Liver (tissue), 3 donors: ENCODE measurements around the gene BBS5.
"Not testable (repeated sequence)": the region's sequence is repeated elsewhere in the genome, so short reads cannot be mapped to it uniquely, and the experiment has no call there.

Experiments
- EGR1 ChIP-seq, 2 donors: IDR thresholded peaks; 2 replicates each; pipeline ENCODE4 v1.6.1; 2016 to 2018; ENCODE audit warnings: antibody characterized with exemption in 2 of 2, low read depth in 2 of 2
- FOXA1 ChIP-seq: IDR thresholded peaks from 2 replicates; pipeline ENCODE4 v1.6.1; 2016; ENCODE audit warnings: antibody characterized with exemption
- GABPA ChIP-seq, 2 donors: IDR thresholded peaks in 1 of 2; conservative IDR thresholded peaks in 1 of 2; 2 replicates each; pipeline ENCODE4 v1.6.1; 2016; ENCODE audit warnings: antibody characterized with exemption in 2 of 2, mild to moderate bottlenecking in 1 of 2, moderate library complexity in 1 of 2
- HNF4A ChIP-seq, 2 donors: conservative IDR thresholded peaks; 2 replicates each; pipeline ENCODE4 v1.6.1; 2016; ENCODE audit warnings: antibody characterized with exemption in 2 of 2, mild to moderate bottlenecking in 2 of 2
- HNF4G ChIP-seq: IDR thresholded peaks from 2 replicates; pipeline ENCODE4 v1.6.1; 2016; ENCODE audit warnings: antibody characterized with exemption
- JUND ChIP-seq, 2 donors: IDR thresholded peaks; 2 replicates each; pipeline ENCODE4 v1.6.1; 2016; ENCODE audit warnings: antibody characterized with exemption in 2 of 2
- RAD21 ChIP-seq, 2 donors: IDR thresholded peaks; 2 replicates each; pipeline ENCODE4 v1.6.1; 2016; ENCODE audit warnings: antibody characterized with exemption in 2 of 2, mild to moderate bottlenecking in 2 of 2
- SP1 ChIP-seq: IDR thresholded peaks from 2 replicates; pipeline ENCODE4 v1.6.1; 2018; ENCODE audit warnings: antibody characterized with exemption, mild to moderate bottlenecking
- TAF1 ChIP-seq: conservative IDR thresholded peaks from 2 replicates; pipeline ENCODE4 v1.6.1; 2016; ENCODE audit warnings: antibody characterized with exemption, mild to moderate bottlenecking
- YY1 ChIP-seq: IDR thresholded peaks from 2 replicates; pipeline ENCODE4 v1.6.1; 2016; ENCODE audit warnings: antibody characterized with exemption, mild to moderate bottlenecking
- TF ChIP-seq, protein P1 (sequence below): IDR thresholded peaks from 2 replicates; pipeline ENCODE4 v1.6.1; 2016; ENCODE audit warnings: antibody characterized with exemption
- TF ChIP-seq, protein P2 (sequence below): fragments of 150-350 bp; IDR thresholded peaks from 2 replicates; pipeline ENCODE4 v1.5.1; 2017; ENCODE audit warnings: improper control_type of control experiment, low read depth, low read length; ENCODE audit not compliant: missing input control
- TF ChIP-seq, protein P3 (sequence below): IDR thresholded peaks from 2 replicates; pipeline ENCODE4 v1.6.1; 2016; ENCODE audit warnings: antibody characterized with exemption, mild to moderate bottlenecking
- TF ChIP-seq, protein P4 (sequence below): IDR thresholded peaks from 2 replicates; pipeline ENCODE4 v1.6.1; 2016; ENCODE audit warnings: antibody characterized with exemption
- donor health status: healthy.
- donor health status: healthy.

DNA sequence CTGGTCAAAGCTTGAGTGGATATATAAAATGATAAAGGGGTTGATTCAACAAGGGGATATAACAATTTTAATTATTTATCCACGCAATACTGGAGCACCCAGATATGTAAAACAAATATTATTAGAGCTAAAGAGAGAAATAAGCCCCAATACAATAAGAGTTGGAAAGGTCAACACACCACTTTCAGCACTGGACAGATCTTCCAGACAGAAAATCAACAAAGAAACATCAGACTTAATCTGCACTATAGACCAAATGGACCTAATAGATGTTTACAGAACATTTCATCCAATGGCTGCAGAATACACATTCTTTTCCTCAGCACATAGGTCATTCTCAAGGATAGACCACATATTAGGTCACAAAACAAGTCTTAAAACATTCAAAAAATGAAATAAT is 45.1 kb upstream of the BBS5 start:
- TF ChIP-seq, protein P1, sequence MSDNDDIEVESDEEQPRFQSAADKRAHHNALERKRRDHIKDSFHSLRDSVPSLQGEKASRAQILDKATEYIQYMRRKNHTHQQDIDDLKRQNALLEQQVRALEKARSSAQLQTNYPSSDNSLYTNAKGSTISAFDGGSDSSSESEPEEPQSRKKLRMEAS: not testable (repeated sequence)
- TF ChIP-seq SP1; FOXA1; HNF4A (conservative IDR thresholded peaks at IDR 0.05); RAD21 (IDR thresholded peaks at IDR 0.05); TAF1; HNF4G; EGR1 (IDR thresholded peaks at IDR 0.05; ENCODE audit: low read depth in 2 of 2); JUND (IDR thresholded peaks at IDR 0.05); YY1; GABPA (IDR thresholded peaks at IDR 0.05 in 1 of 2, conservative IDR thresholded peaks at IDR 0.05 in 1 of 2): not testable (repeated sequence)
- TF ChIP-seq, protein P2, sequence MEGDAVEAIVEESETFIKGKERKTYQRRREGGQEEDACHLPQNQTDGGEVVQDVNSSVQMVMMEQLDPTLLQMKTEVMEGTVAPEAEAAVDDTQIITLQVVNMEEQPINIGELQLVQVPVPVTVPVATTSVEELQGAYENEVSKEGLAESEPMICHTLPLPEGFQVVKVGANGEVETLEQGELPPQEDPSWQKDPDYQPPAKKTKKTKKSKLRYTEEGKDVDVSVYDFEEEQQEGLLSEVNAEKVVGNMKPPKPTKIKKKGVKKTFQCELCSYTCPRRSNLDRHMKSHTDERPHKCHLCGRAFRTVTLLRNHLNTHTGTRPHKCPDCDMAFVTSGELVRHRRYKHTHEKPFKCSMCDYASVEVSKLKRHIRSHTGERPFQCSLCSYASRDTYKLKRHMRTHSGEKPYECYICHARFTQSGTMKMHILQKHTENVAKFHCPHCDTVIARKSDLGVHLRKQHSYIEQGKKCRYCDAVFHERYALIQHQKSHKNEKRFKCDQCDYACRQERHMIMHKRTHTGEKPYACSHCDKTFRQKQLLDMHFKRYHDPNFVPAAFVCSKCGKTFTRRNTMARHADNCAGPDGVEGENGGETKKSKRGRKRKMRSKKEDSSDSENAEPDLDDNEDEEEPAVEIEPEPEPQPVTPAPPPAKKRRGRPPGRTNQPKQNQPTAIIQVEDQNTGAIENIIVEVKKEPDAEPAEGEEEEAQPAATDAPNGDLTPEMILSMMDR: not testable (repeated sequence)
- TF ChIP-seq, protein P3, sequence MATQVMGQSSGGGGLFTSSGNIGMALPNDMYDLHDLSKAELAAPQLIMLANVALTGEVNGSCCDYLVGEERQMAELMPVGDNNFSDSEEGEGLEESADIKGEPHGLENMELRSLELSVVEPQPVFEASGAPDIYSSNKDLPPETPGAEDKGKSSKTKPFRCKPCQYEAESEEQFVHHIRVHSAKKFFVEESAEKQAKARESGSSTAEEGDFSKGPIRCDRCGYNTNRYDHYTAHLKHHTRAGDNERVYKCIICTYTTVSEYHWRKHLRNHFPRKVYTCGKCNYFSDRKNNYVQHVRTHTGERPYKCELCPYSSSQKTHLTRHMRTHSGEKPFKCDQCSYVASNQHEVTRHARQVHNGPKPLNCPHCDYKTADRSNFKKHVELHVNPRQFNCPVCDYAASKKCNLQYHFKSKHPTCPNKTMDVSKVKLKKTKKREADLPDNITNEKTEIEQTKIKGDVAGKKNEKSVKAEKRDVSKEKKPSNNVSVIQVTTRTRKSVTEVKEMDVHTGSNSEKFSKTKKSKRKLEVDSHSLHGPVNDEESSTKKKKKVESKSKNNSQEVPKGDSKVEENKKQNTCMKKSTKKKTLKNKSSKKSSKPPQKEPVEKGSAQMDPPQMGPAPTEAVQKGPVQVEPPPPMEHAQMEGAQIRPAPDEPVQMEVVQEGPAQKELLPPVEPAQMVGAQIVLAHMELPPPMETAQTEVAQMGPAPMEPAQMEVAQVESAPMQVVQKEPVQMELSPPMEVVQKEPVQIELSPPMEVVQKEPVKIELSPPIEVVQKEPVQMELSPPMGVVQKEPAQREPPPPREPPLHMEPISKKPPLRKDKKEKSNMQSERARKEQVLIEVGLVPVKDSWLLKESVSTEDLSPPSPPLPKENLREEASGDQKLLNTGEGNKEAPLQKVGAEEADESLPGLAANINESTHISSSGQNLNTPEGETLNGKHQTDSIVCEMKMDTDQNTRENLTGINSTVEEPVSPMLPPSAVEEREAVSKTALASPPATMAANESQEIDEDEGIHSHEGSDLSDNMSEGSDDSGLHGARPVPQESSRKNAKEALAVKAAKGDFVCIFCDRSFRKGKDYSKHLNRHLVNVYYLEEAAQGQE: peak; percentile 83
- TF ChIP-seq, protein P4, sequence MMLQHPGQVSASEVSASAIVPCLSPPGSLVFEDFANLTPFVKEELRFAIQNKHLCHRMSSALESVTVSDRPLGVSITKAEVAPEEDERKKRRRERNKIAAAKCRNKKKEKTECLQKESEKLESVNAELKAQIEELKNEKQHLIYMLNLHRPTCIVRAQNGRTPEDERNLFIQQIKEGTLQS: not testable (repeated sequence)
